GM23248 (cell line): Measurements from ENCODE around the gene CWC15. TPM values are rescaled to one million over a fixed set of nuclear protein-coding genes. Genes with fewer than 3 reads are reported as not detected.
A peak's percentile ranks its signal among the peaks of the same experiment; 100 is the strongest.
"Not testable (repeated sequence)": the region's sequence is repeated elsewhere in the genome, so short reads cannot be mapped to it uniquely, and the experiment has no call there.

Experiments
- DNase-seq: peaks from one replicate; pipeline ENCODE4 v3.0.0-alpha.2; 2015
- H2AFZ ChIP-seq: fragments of 200-600 bp; sonication (generic); 2 replicates; pipeline ENCODE4 v1.6.1; 2016; ENCODE audit warnings: antibody characterized with exemption
- H3F3A ChIP-seq: fragments of 200-600 bp; sonication (generic); 2 replicates; pipeline ENCODE4 v1.6.1; 2016; ENCODE audit warnings: mild to moderate bottlenecking, antibody characterized with exemption, mixed run types; ENCODE audit not compliant: insufficient read depth
- H3K27ac ChIP-seq: fragments of 200-600 bp; sonication (generic); 2 replicates; pipeline ENCODE4 v1.5.1; 2016; ENCODE audit warnings: mild to moderate bottlenecking
- H3K27me3 ChIP-seq: fragments of 200-600 bp; sonication (generic); replicated peaks from 2 replicates; pipeline ENCODE4 v1.6.1; 2016; ENCODE audit warnings: mild to moderate bottlenecking; ENCODE audit not compliant: insufficient read depth
- H3K36me3 ChIP-seq: fragments of 200-600 bp; sonication (generic); 2 replicates; pipeline ENCODE4 v1.6.1; 2016; ENCODE audit warnings: low read depth, mild to moderate bottlenecking
- H3K4me1 ChIP-seq: fragments of 200-600 bp; sonication (generic); 2 replicates; pipeline ENCODE4 v1.6.1; 2016; ENCODE audit warnings: mild to moderate bottlenecking; ENCODE audit not compliant: insufficient read depth
- H3K4me2 ChIP-seq: fragments of 200-600 bp; sonication (generic); one replicate; pipeline ENCODE4 v1.6.1; 2016; ENCODE audit warnings: mild to moderate bottlenecking; ENCODE audit not compliant: unreplicated experiment
- H3K4me3 ChIP-seq: fragments of 200-600 bp; sonication (generic); 2 replicates; pipeline ENCODE4 v1.5.1; 2016; ENCODE audit warnings: mild to moderate bottlenecking
- H3K79me2 ChIP-seq: fragments of 200-600 bp; sonication (generic); 2 replicates; pipeline ENCODE4 v1.6.1; 2016; ENCODE audit warnings: mild to moderate bottlenecking; ENCODE audit not compliant: insufficient read depth
- H3K9ac ChIP-seq: fragments of 200-600 bp; sonication (generic); 2 replicates; pipeline ENCODE4 v1.6.1; 2016; ENCODE audit warnings: mild to moderate bottlenecking
- H3K9me2 ChIP-seq: fragments of 200-600 bp; sonication (generic); 2 replicates; pipeline ENCODE4 v1.6.1; 2016; ENCODE audit warnings: mixed run types, mild to moderate bottlenecking, moderate library complexity; ENCODE audit not compliant: insufficient read depth
- H3K9me3 ChIP-seq: fragments of 200-600 bp; sonication (generic); one replicate; pipeline ENCODE4 v1.6.1; 2017; ENCODE audit warnings: low read depth
- H4K20me1 ChIP-seq: fragments of 200-600 bp; sonication (generic); 2 replicates; pipeline ENCODE4 v1.6.0; 2016; ENCODE audit not compliant: insufficient read depth
- EZH2 ChIP-seq: fragments of 200-600 bp; sonication (generic); IDR thresholded peaks from 2 replicates; pipeline ENCODE4 v1.6.1; 2018; ENCODE audit warnings: antibody characterized with exemption, mild to moderate bottlenecking; ENCODE audit not compliant: insufficient read depth, poor library complexity, severe bottlenecking
- EZH2phosphoT487 ChIP-seq: fragments of 200-600 bp; sonication (generic); IDR thresholded peaks from 2 replicates; pipeline ENCODE4 v1.6.1; 2018; ENCODE audit warnings: antibody characterized with exemption, moderate library complexity, mild to moderate bottlenecking, low read depth; ENCODE audit not compliant: insufficient read depth
- WGBS, 2 experiments: methylation state at CpG; one replicate each; pipeline ENCODE4 v1.1.6; 2015 to 2017; ENCODE audit warnings: low lambda C conversion rate in 2 of 2, low coverage in 1 of 2; ENCODE audit errors: missing lambda C conversion rate in 2 of 2; 5-methylcytosine and 5-hydroxymethylcytosine counted together
- in situ Hi-C: fragments of 300-500 bp; cut with MboI; formaldehyde crosslinking; loops from 2 replicates; pipeline ENCODE4 v1.15.0; 2020
- polyA plus RNA-seq: library from polyadenylated mRNA; unstranded; fragments of >200 nt; fragmentation: Nextera tagmentation; extraction: Ambion mirVana; gene quantifications from 2 replicates; pipeline ENCODE4 v1.2.1, GENCODE V29; 2016
- total RNA-seq: library from RNA; depleted of rRNA; stranded (reverse); fragments of >200 nt; shearing (Covaris generic); gene quantifications from 2 replicates; pipeline ENCODE4 v1.2.3, GENCODE V29; 2014

Gene CWC15
- total and polyA plus RNA-seq, 2 experiments from 2014 or later, result 30.4 to 76.6 TPM

DNA sequence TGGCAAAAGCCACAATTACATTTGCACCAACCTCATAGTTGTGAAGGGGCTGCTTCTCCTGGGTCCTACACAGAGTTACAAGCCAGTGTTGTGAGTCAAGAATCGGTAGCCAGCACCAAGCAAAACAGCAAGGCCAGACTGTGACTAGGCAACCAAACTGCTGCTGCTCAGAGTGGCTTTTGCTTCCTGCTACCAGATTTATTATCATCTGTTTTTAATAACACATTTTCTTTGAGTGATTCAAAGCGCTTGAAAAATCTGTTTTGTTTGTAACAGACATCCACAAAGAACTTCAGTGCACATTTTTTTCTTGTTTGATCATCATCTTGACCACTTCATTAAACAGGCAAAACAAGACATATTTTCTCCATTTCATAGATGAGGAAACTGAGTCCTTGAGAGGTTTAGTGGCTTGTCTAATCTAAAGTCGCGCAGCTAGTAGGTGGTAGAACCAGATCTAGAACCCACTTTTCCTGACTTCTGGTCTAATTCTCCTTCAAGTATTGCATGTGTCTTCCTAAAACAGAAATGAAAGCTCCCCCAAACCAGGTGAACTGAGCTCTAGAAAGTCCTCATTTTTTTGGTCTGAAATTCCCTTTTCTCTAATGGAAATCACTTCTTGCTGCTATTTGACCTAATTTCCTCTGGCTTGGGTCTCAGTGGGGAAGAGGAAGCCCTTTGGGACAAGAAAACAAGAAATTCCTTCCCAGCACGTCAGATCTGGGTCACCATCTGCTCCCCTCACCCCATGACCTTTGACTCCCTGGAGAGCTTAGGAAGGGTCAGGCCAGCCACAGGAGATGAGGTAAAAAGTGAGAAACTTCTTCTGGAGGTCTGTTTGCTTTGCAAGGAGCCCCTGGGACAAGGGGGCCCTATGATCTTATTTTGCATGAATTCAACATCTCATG is 39.9 kb downstream of the CWC15 start:
- Histone ChIP-seq H3K9me2 (no peaks in the 10 kb centered on the region), H3K4me2 (peak overlapping the region; percentile 67), H3K4me3 (peak overlapping the region; percentile 33; the same call in 1 of the 2 replicates), H3F3A (peaks cover 19% of the 10 kb centered on the region), H2AFZ (no peak overlapping the region), H3K27ac (peak overlapping the region; percentile 91), H3K4me1 (peaks cover 43% of the 10 kb centered on the region), H3K79me2 (no peaks in the 10 kb centered on the region), H4K20me1 (no peaks in the 10 kb centered on the region), H3K36me3 (no peaks in the 10 kb centered on the region), H3K9ac (peak overlapping the region; percentile 63), H3K27me3 (no peaks in the 10 kb centered on the region), H3K9me3 (no peaks in the 10 kb centered on the region)
- peak; percentile 97 for DNase-seq
- no peak for TF ChIP-seq EZH2phosphoT487
- no peak for TF ChIP-seq EZH2
- WGBS, 2 experiments, result 17 to 19% methylated on average over 5 of the region's 5 CpGs
- in situ Hi-C loops, result no loop called here

DNA sequence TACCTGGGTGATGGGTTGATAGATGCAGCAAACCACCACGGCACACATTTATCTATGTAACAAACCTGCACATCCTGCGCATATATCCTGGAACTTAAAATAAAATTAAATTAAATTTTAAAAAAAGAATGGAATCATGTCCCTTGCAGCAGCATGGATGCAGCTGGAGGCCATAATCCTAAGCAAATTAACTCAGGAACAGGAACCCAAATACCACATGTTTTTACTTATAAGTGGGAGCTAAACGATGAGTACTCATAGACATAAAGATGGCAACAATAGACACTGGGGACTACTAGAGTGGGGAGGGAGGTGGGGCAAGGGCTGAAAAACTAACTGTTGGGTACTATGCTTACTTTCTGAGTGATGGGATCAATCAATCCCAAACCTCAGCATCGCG is 40.9 kb downstream of the CWC15 start:
- DNase-seq, result peak; percentile 19
- H3K79me2 ChIP-seq, result no peaks in the 10 kb centered on the region
- H3K4me3 ChIP-seq, result no peak overlapping the region
- H3F3A ChIP-seq, result peaks cover 26% of the 10 kb centered on the region
- TF ChIP-seq EZH2phosphoT487 (no peak), EZH2 (no peak)
- no peaks in the 10 kb centered on the region for H3K9me2 ChIP-seq
- in situ Hi-C loops, result no loop called here
- H3K4me2 ChIP-seq, result peak overlapping the region; percentile 57
- H3K27ac ChIP-seq, result peak overlapping the region; percentile 91
- no peaks in the 10 kb centered on the region for H3K9me3 ChIP-seq
- no peaks in the 10 kb centered on the region for H3K27me3 ChIP-seq
- peak overlapping the region; percentile 63 for H3K9ac ChIP-seq
- H2AFZ ChIP-seq, result no peak overlapping the region
- no peaks in the 10 kb centered on the region for H4K20me1 ChIP-seq
- no peaks in the 10 kb centered on the region for H3K36me3 ChIP-seq
- H3K4me1 ChIP-seq, result peaks cover 44% of the 10 kb centered on the region
- 73% methylated on average over 5 of the region's 5 CpGs for WGBS, 2 experiments

DNA sequence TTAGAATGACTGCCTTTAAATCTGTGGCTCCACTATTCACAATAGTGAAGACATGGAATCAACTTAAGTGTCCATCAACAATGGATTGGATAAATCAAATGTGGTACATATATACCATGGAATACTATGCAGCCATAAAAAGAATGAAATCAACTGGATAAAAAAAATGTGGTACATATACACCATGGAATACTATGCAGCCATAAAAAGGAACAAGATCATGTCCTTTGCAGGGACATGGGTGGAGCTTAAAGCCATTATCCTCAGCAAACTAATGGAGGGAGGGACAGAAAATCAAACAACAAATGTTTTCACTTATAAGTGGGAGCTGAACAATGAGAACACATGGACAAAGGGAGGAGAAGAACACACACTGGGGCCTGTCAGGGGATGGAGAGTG is 41.3 kb downstream of the CWC15 start:
- H3K36me3 ChIP-seq, H3K9me3 ChIP-seq, H3K4me3 ChIP-seq, DNase-seq, H3K4me2 ChIP-seq, H3K79me2 ChIP-seq, H3K9me2 ChIP-seq, H2AFZ ChIP-seq, in situ Hi-C loops, H3K27me3 ChIP-seq, H4K20me1 ChIP-seq, H3K9ac ChIP-seq: not testable (repeated sequence)
- Histone ChIP-seq H3F3A (peaks cover 30% of the 10 kb centered on the region), H3K4me1 (peaks cover 49% of the 10 kb centered on the region), H3K27ac (peak overlapping the region; percentile 91)

DNA sequence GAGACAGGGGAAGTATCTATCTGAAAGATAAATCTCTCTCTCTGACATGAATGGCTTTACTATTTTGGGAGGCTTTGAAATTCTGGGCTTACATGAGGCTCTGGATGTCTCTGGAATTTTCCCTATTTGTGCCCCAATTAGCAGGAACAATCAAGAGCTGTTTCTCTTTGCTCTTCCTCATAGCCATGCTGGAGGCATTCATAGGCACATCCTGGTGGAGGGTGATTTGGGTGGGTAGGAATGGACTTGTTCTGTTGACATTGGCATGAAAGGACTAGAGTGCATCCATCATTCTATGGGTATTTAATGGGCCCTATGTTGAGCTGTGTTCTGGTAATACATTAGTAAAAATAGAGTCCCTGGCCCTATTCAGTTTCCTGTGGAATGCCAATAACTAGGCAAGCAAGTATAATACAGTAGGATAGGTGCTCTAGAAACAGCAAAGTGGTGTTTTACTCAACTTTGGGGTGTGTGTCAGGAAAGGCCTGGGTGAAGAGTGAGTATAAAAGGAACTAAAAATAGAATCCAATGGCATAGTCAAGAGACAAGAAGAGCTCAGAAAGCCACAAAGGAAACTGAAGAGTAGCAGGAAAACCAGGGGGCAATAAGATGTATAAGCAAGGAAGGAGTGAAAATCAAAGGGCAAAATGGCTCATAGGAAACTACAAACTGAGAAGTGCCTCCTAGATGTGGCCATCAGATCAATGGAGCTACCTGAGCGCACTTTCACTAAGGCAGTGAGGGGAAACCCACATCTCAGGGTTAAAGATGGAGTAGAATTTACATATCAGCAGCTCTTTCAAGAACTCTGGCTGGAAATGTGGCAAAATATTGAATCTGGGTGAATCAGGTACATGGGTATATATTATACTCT is 45.0 kb downstream of the CWC15 start:
- H4K20me1 ChIP-seq, result no peaks in the 10 kb centered on the region
- H3K9ac ChIP-seq, result no peak overlapping the region
- no peaks in the 10 kb centered on the region for H3K9me3 ChIP-seq
- WGBS, 2 experiments, result 100% methylated on average over 1 of the region's 1 CpG
- in situ Hi-C loops, result no loop called here
- H3K27ac ChIP-seq, result peak overlapping the region; percentile 88
- H3F3A ChIP-seq, result peaks cover 45% of the 10 kb centered on the region
- no peaks in the 10 kb centered on the region for H3K27me3 ChIP-seq
- H3K4me2 ChIP-seq, result peak overlapping the region; percentile 54
- H3K36me3 ChIP-seq, result no peaks in the 10 kb centered on the region
- H3K79me2 ChIP-seq, result no peaks in the 10 kb centered on the region
- no peak overlapping the region for H2AFZ ChIP-seq
- H3K9me2 ChIP-seq, result no peaks in the 10 kb centered on the region
- TF ChIP-seq EZH2, result no peak
- no peak for TF ChIP-seq EZH2phosphoT487
- no peak overlapping the region for H3K4me3 ChIP-seq
- H3K4me1 ChIP-seq, result peaks cover 43% of the 10 kb centered on the region
- DNase-seq, result peak; percentile 35
